Measurements from ENCODE around the gene TCOF1. TPM values are rescaled to one million over a fixed set of nuclear protein-coding genes. Genes with fewer than 3 reads are reported as not detected.

TCOF1 gene
- total and polyA plus RNA-seq, 12 donors: 12.6 to 30.3 (median 20.8) TPM

DNA sequence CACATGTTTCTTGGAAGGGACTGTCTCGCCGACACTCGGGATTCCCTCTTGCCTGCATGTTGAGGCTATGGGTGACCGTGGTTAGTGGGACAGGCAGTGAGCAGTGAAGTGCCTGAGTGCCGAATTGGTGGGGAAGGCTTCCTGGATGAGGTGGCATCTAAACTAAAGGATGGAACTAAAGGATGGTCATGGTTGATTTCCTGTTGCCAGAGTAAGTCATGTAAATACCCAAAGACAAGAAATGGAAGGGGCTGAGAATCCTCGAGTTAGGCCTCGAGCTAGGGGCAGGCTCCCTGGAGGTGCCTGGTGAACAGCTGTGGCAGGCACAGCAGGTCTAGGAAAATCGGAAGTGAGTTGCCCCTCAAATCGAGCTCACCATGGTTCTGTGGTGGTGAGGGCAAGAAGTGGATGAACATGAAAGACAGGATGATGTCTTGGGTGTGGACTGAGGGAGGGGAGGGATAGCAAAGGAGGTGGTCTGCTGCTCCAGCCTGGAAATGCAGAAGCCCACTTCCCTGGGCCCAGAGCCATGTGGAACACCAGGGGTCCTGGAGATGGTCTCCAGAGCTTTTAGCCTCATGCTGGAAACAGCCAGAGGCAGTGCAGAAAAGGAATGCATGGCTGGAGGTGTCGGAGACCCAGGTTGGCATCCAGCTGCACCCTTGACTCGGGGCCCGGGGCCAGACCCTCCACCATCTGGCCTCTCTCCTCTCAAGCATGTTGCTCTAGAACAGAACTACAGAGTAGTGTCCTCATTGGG, 43.0 kb downstream of the TCOF1 start:
- intact Hi-C loops (cut with DNase I): no loop called here
- no peak for DNase-seq
- no peak overlapping the region for H3K4me3 ChIP-seq
- H3K27ac ChIP-seq: no peak overlapping the region
- 87 to 91% (median 89%) methylated on average over 9 to 12 of the region's 12 CpGs for WGBS, 4 donors
- peaks cover 0 to 79% of the 10 kb centered on the region in 2 donors for H3K36me3 ChIP-seq (replicated peaks in 1 of 2)
- no peaks in the 10 kb centered on the region for H3K9me3 ChIP-seq (replicated peaks in 1 of 3)
- TF ChIP-seq, protein P1, sequence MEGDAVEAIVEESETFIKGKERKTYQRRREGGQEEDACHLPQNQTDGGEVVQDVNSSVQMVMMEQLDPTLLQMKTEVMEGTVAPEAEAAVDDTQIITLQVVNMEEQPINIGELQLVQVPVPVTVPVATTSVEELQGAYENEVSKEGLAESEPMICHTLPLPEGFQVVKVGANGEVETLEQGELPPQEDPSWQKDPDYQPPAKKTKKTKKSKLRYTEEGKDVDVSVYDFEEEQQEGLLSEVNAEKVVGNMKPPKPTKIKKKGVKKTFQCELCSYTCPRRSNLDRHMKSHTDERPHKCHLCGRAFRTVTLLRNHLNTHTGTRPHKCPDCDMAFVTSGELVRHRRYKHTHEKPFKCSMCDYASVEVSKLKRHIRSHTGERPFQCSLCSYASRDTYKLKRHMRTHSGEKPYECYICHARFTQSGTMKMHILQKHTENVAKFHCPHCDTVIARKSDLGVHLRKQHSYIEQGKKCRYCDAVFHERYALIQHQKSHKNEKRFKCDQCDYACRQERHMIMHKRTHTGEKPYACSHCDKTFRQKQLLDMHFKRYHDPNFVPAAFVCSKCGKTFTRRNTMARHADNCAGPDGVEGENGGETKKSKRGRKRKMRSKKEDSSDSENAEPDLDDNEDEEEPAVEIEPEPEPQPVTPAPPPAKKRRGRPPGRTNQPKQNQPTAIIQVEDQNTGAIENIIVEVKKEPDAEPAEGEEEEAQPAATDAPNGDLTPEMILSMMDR (IDR thresholded peaks at IDR 0.05): no peak
- TF ChIP-seq POLR2A (IDR thresholded peaks at IDR 0.05): no peak
- H3K27me3 ChIP-seq: no peaks in the 10 kb centered on the region
- peaks cover 6 to 7% of the 10 kb centered on the region in 2 donors for H3K4me1 ChIP-seq (replicated peaks in 1 of 2)

- Histone ChIP-seq H3K4me1 (replicated peaks in 1 of 2) (peaks cover 6 to 7% of the 10 kb centered on the region in 2 donors), H3K9me3 (replicated peaks in 1 of 3) (no peaks in the 10 kb centered on the region), H3K4me3 (no peak overlapping the region), H3K27ac (no peak overlapping the region), H3K36me3 (replicated peaks in 1 of 2) (peaks cover 0 to 83% of the 10 kb centered on the region in 2 donors), H3K27me3 (no peaks in the 10 kb centered on the region)
- no peak for DNase-seq
- 61 to 84% (median 75%) methylated on average over 2 to 3 of the region's 3 CpGs for WGBS, 4 donors
- no peak for TF ChIP-seq POLR2A (IDR thresholded peaks at IDR 0.05)
- TF ChIP-seq, protein P1 (IDR thresholded peaks at IDR 0.05): no peak
- intact Hi-C loops (cut with DNase I): no loop called here
Observed at GRCh38 chr5:150401076-150401375, 43.5 kb downstream of the TCOF1 start.

- DNase-seq: no peak
- Histone ChIP-seq H3K4me3 (no peak overlapping the region), H3K36me3 (replicated peaks in 1 of 2) (peaks cover 0 to 83% of the 10 kb centered on the region in 2 donors), H3K27me3 (no peaks in the 10 kb centered on the region), H3K9me3 (replicated peaks in 1 of 3) (no peaks in the 10 kb centered on the region), H3K27ac (no peak overlapping the region), H3K4me1 (replicated peaks in 1 of 2) (peaks cover 6 to 7% of the 10 kb centered on the region in 2 donors)
- TF ChIP-seq, protein P1 (IDR thresholded peaks at IDR 0.05): no peak
- no peak for TF ChIP-seq POLR2A (IDR thresholded peaks at IDR 0.05)
- 82 to 89% (median 88%) methylated on average over 11 of the region's 11 CpGs for WGBS, 4 donors
- intact Hi-C loops (cut with DNase I): no loop called here
Observed at GRCh38 chr5:150401376-150402228, 44.1 kb downstream of the TCOF1 start.

- 80 to 100% (median 84%) methylated on average over 1 to 4 of the region's 4 CpGs for WGBS, 4 donors
- intact Hi-C loops (cut with DNase I): no loop called here
- H3K4me1 ChIP-seq (replicated peaks in 1 of 2): peaks cover 6 to 7% of the 10 kb centered on the region in 2 donors
- H3K27ac ChIP-seq: no peak overlapping the region
- TF ChIP-seq, protein P1 (IDR thresholded peaks at IDR 0.05): no peak
- no peak for TF ChIP-seq POLR2A (IDR thresholded peaks at IDR 0.05)
- no peaks in the 10 kb centered on the region for H3K9me3 ChIP-seq (replicated peaks in 1 of 3)
- no peak overlapping the region for H3K4me3 ChIP-seq
- peaks cover 0 to 79% of the 10 kb centered on the region in 2 donors for H3K36me3 ChIP-seq (replicated peaks in 1 of 2)
- no peak for DNase-seq
- no peaks in the 10 kb centered on the region for H3K27me3 ChIP-seq
Observed at GRCh38 chr5:150402229-150402773, 44.8 kb downstream of the TCOF1 start.
